HG02763 (cell line): ENCODE data around the gene ISY1.
A peak's percentile ranks its signal among the peaks of the same experiment; 100 is the strongest.
"Not testable (repeated sequence)": the region's sequence is repeated elsewhere in the genome, so short reads cannot be mapped to it uniquely, and the experiment has no call there.

Experiments used
- ATAC-seq: cut with Tn5 transposase; IDR thresholded peaks from one replicate; pipeline ENCODE4 v1.9.1; 2021; ENCODE audit warnings: mild to moderate bottlenecking, moderate library complexity; ENCODE audit not compliant: unreplicated experiment

Gene ISY1

DNA sequence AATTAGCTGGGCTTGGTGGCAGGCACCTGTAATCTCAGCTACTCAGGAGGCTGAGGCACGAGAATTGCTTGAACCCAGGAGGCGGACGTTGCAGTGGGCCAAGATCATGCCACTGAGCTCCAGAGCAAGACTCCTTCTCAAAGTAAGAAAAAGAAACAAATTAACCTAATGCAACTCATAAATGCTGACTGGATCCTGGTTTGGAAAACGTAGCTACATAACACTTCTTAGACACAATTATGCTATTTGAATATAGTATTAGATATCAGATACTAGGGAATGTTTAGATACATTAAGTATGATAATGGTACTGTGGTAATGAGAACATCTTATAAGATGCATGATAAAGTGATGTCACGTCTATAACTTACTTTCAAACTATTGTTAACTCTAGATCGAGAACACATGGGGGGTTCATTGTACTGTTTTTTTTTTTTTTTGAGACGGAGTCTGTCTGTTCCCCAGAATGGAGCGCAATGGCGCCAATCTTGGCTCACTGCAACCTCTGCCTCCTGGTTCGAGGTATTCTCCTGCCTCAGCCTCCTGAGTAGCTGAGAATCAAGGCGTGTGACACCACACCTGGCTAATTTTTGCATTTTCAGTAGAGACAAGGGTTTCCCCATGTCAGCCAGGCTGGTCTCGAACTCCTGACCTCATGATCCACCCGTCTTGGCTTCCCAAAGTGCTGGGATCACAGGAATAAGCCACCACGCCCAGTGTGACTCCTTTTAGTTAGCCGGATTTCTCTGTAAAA, 5.9 kb upstream of the ISY1 start:
- ATAC-seq = no peak

- not testable (repeated sequence) for ATAC-seq
Measured at GRCh38 chr3:129165594-129165993, 4.7 kb upstream of the ISY1 start.

DNA sequence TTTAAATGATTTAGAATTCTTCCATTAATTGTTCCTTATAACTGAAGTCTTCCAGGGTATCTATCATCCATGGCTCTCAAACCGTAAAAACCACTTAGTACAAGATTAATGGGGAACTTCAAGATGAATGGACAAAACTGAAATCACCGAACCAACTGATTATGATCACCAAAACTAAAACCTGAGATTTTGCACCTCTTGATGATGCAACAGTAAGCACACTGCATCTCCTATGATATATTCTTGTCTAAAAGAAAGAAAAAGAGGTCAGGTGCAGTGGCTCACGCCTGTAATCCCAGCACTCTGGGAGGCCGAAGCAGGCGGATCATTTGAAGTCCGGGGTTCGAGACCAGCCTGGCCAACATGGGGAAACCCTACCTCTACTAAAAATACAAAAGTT, 3.6 kb upstream of the ISY1 start:
- ATAC-seq = no peak

DNA sequence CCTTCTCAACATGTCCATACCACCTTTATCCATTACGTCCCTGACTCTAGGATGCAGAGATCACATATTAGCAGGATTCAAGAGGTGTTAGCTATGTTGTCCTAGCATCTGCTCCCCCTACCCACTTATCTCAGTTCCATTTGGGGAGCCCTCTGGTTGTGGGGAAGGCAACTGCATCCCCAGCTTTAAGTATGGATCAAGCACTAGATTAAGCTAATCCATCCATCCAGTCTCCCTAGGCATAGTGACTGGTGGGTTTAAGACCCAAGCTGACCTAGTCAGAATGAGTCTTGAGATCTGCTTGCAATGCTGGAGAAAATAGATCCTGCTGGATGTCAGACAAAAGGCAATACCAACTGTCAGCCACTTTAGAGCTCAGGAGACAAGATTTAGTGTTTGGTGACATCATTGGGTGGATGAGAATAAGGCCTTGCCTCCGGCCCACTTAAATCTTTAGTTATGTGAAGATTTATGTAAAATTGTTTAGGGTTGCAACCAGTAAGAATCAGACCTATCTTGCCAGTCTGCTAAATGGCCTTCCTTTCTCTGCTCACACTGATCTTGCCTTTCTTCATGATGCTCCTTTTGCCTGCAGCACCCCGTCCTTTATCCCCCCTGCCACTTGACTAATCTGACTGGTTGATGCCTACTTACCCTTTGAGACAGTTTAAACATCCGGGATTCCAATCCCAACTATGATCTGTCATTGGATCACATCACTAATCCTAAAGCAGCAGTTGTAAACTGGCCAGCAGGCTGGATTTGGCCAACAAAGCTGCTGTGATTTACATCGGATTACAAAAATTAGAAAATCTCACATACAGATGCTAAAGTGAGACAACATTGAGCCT, 2.1 kb upstream of the ISY1 start:
- ATAC-seq = no peak

GRCh38 chr3:129161860-129162271, 1.0 kb upstream of the ISY1 start:
- ATAC-seq = no peak

GRCh38 chr3:129144786-129145185, 16.1 kb downstream of the ISY1 start:
- ATAC-seq = no peak

- ATAC-seq = not testable (repeated sequence)
Measured at GRCh38 chr3:129141011-129141410, 19.9 kb downstream of the ISY1 start.

- no peak for ATAC-seq
Measured at GRCh38 chr3:129139911-129140310, 21.0 kb downstream of the ISY1 start.

DNA sequence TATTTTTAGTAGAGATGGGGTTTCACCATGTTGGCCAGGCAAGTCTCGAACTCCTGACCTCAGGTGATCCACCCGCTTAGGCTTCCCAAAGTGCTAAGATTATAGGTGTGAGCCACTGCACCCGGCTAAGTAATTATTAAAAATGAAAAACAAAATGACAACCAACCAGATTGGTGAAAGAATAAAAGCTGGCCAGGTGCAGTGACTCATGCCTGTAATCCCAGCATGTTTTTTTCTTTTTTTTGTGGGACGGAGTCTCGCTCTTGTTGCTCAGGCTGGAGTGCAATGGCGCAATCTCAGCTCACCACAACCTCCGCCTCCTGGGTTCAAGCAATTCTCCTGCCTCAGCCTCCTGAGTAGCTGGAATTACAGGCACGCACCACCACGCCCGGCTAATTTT, 24.6 kb downstream of the ISY1 start:
- ATAC-seq = not testable (repeated sequence)

DNA sequence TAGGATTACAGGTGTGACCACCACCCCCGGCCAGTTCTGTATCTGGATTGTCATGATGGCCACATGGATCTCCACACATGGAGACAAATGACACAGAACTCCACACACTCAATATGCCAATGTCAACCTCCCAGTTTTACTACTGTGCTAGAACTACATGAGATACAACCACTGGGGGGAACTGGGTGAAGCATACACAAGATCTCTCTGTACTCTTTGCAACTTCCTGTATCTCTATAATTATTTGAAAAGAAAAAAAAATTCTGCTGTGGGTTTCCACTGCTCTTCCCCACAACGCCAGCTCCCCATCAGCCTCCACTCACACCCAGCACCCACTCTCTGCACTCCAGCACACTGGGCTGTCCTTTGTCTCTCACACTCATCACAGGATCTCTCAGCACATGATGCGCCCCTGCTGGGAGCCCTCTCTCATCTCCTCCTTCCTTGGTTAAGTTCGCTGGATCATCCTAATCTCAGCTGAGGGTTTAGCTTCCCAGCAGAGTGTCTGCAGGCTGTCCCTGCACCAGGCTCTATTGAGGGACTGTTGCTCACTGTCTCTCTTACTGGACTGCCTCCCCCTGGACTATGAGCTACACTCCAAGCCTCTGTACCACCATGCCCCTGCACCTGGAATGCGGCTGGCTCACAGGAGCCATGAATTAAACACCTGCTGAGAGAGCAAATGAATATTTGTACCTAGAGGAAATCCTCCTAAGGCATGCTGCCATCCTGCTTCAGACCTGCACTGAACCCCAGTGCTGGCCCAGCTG, 28.6 kb downstream of the ISY1 start:
- no peak for ATAC-seq

DNA sequence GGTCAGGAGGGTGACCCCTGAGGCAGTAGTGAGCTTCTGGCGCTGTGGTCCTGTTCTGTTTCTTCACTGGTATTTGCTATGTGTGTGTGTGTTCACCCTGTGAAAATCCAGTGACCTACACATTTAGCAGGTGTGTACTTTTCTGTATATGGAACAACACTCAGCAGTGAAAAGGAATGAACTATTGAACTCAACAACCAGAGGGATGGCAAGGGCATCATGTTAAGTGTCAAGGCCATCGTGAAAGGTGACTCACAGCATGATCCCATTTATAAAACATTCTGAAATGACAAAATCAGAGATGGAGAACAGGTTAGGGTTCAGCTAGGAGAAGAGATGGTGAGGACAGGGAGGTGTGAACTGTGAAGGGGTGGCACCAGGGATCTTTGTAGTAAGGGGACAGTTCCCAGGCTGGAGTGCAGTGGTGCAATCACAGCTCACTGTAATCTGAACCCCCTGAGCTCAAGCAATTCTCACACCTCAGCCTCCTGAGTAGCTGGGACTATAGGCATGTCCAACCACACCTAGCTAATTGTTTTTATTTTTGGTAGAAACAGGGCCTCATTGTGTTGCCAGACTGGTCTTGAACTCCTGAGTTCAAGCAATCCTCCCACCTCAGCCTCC, 29.3 kb downstream of the ISY1 start:
- ATAC-seq = no peak

GRCh38 chr3:129130291-129130813, 30.5 kb downstream of the ISY1 start:
- no peak for ATAC-seq

GRCh38 chr3:129128357-129129155, 32.3 kb downstream of the ISY1 start:
- ATAC-seq = no peak

GRCh38 chr3:129126726-129127280, 34.1 kb downstream of the ISY1 start:
- no peak for ATAC-seq

DNA sequence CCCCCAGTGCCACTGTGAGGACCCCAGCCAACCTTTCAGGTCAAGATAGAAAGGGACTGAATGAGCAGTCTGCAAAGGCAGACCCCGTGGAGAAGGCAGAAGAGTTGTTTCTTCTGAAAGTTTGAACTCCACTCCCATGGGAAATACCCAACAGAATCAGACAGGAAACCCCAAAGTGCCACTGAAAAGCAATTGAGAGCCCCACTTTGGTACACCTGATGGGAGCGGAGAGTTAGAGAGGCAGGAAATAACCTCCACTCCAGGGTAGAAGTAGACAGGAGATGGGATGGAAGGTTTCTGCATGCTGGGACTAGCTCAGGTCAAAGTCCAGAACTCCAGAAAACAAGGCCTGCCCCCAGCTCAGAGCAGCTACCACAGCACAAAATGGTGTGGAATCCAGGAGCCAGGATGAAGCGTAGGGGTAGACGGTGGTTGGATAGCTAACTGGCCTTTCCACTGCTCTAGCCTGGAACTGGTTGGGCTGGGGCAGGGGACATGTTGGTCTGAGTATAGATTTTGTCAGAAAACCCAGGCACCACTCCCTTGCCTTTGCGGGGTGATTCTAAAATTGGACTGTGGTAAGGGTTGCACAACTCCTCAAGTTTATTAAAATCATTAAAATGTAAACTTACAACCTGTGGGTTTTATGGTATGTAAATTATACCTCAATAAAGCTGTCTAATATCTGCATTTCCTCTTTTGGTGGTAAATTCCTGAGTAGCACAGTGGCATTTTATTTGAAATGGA, 37.4 kb downstream of the ISY1 start:
- ATAC-seq = no peak

DNA sequence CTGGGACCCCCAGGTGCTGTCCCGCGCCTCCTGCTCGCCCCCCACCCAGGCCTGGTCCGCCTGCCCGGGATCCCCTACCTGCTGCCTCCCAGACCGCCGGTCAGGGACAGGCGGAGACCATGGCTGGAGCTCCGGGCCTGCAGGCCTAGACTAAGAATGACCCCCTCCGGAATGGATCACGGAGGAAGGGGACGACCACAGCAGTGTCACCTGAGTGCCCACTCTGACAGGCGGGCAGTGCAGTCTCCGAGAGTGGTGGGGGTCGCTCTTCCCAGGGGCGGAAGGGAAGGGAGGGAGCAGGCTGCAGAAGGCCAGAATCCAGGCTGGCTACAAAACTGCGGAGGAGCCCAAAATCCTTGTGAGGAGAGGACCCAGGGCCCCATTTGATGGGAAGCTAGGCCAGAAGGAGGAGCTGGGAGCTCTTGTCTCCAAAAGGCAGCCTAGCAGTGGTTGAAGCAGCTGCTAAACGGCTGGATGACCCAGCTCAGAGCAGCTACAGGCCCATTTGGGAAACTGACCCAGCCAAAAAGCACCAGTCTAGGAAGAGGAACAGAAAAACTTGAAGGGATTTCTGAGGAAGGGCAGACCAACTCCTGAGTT, 38.4 kb downstream of the ISY1 start:
- no peak for ATAC-seq

DNA sequence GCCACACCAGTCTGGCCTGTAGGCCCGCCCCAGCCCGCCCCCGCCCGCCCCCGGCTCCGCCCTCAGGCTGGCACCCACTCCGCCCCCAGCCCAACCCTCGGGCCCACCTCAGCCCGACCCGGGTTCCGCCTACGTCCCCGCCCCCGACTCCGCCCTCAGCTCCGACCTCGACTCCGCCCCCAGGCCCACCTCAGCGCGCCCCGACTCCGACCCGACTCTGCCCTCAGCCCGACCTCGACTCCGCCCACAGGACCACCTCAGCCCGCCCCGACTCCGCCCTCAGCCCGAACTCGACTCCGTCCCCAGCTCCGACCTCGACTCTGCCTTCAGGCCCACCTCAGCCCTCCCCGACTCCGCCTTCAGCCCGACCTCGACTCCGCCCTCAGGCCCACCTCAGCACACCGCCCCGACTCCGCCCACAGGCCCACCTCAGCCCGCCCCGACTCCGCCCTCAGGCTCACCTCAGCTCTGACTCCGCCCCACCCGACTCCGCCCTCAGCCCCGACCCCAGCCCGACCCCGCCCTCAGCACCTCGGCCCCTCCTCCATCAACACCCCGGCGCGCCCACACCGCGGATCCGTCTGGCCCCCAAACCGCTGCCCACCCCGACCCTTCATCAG, 39.0 kb downstream of the ISY1 start, which contains the start of gene RAB43:
Gene RAB43 (minus strand): TSS at position 13 of the 620 bp plus-strand sequence. CDS start 315 bp downstream, outside the sequence.
- peak; percentile 38 for ATAC-seq
